Naive B cell (primary cell): ENCODE results near the gene MAP3K9. TPM values are rescaled to one million over a fixed set of nuclear protein-coding genes. Genes with fewer than 3 reads are reported as not detected.

ENCODE experiments used
- ATAC-seq, 2 donors: fragments of 150-1000 bp; cut with Tn5 transposase; 2 replicates each; pipeline ENCODE4 v1.10.0; 2021; ENCODE audit warnings: low read depth in 2 of 2, mild to moderate bottlenecking in 2 of 2, moderate library complexity in 2 of 2
- DNase-seq: peaks from one replicate; pipeline ENCODE4 v3.0.0; 2022
- H3K27ac Mint-ChIP-seq, 6 donors: one replicate each; pipeline ENCODE4 v1.8.0; 2020 to 2022; ENCODE audit warnings: mild to moderate bottlenecking in 6 of 6, mixed read lengths in 6 of 6, moderate library complexity in 5 of 6, inconsistent platforms in 2 of 6
- H3K27me3 Mint-ChIP-seq, 3 donors: one replicate each; pipeline ENCODE4 v1.8.0; 2021 to 2022; ENCODE audit warnings: mixed read lengths in 3 of 3, mild to moderate bottlenecking in 1 of 3
- H3K36me3 Mint-ChIP-seq, 2 donors: one replicate each; pipeline ENCODE4 v1.8.0; 2020 to 2022; ENCODE audit warnings: mixed read lengths in 2 of 2, inconsistent platforms in 1 of 2, mild to moderate bottlenecking in 1 of 2
- H3K4me1 Mint-ChIP-seq, 3 donors: one replicate each; pipeline ENCODE4 v1.8.0; 2020 to 2022; ENCODE audit warnings: mixed read lengths in 3 of 3, inconsistent platforms in 1 of 3, mild to moderate bottlenecking in 1 of 3, moderate library complexity in 1 of 3
- H3K4me3 Mint-ChIP-seq, 8 donors: one replicate each; pipeline ENCODE4 v1.8.0; 2020 to 2022; ENCODE audit warnings: mild to moderate bottlenecking in 8 of 8, mixed read lengths in 8 of 8, moderate library complexity in 8 of 8, inconsistent platforms in 2 of 8
- H3K9me3 Mint-ChIP-seq, 7 donors: one replicate each; pipeline ENCODE4 v1.8.0; 2020 to 2022; ENCODE audit warnings: mixed read lengths in 7 of 7, mild to moderate bottlenecking in 5 of 7, inconsistent platforms in 2 of 7, moderate library complexity in 1 of 7
- polyA plus RNA-seq, 6 donors: library from polyadenylated mRNA; unstranded; fragments of 300-500 nt; fragmentation: Illumina TruSeq; gene quantifications; one replicate each; pipeline ENCODE4 v1.2.3, GENCODE V29; 2021; ENCODE audit warnings: low read depth in 6 of 6

Gene MAP3K9
- polyA plus RNA-seq, 6 donors from 2014 or later = 4.3 to 10.5 (median 6.3) TPM

DNA sequence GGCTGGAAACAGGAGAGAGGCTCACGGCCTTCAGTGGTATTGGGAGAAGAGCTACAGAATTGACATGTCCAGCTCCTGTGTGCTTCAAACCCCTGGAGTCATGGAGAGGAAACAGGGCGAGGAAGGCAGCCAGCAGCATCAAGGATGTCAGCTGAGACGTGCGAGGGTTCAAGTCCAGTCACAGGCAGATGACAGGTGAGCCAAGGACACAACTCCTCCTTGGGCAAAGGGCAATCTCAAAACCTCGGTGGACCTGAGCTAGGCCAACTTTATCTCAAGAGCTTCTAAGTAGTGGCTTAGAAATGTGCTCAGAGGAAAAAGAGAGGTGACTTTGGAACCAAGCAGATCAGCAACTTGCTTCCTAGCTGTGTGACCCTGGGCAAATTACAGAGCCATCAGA, 86.0 kb downstream of the MAP3K9 start:
- no peak for ATAC-seq
- Mint-ChIP-seq H3K4me3 (no peak overlapping the region), H3K36me3 (no peaks in the 10 kb centered on the region), H3K4me1 (peaks cover 12 to 14% (median 13%) of the 10 kb centered on the region in 3 donors), H3K27me3 (no peaks in the 10 kb centered on the region), H3K9me3 (no peaks in the 10 kb centered on the region), H3K27ac (peak overlapping the region in 2 of 6 donors; percentile 19 to 89)
- DNase-seq = no peak

DNA sequence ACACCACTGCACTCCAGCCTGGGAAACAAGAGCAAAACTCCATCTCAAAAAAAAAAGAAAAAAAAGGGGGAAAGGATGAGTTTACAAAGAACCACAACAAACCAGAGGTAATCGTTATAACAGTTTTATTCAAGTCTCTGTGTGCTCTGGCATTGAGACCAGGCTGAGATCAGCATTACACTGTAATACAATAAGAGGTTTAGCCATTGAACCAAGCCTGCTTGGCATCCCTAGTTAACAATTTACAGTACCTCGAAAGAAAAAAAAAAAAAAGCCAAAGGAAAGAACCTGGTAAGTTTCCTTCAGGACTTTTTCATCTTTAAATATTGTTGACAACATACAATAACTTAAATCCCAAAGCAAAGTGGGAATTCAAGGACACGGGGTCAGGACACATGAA, 86.9 kb downstream of the MAP3K9 start:
- Mint-ChIP-seq H3K4me3 (no peak overlapping the region), H3K36me3 (no peaks in the 10 kb centered on the region), H3K4me1 (peaks cover 12 to 14% (median 13%) of the 10 kb centered on the region in 3 donors), H3K27me3 (no peaks in the 10 kb centered on the region), H3K27ac (peak overlapping the region in 2 of 6 donors; percentile 41 to 68), H3K9me3 (no peaks in the 10 kb centered on the region)
- ATAC-seq = no peak
- DNase-seq = no peak

DNA sequence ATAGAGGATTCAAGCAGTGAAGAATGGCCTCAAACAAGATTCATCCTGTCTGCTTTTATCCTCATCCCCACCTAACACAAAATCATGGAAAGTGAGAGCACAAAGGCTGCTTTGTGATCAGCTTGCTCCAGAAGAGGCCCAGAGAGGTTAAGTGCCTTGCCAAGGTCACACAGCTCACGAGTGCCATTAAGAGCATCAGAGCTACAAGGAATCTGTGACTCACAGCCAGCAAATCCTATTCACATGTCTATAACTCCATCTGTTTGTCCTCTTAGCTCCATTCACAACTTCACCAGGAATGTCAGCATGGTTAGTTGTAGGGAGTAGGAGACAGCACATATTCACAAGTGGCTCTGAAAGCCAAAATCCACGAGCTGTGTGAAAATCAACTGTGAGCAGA, 87.8 kb downstream of the MAP3K9 start:
- no peaks in the 10 kb centered on the region for H3K9me3 Mint-ChIP-seq
- H3K4me3 Mint-ChIP-seq = no peak overlapping the region
- DNase-seq = no peak
- H3K36me3 Mint-ChIP-seq = no peaks in the 10 kb centered on the region
- no peak for ATAC-seq
- no peaks in the 10 kb centered on the region for H3K27me3 Mint-ChIP-seq
- peaks cover 4 to 7% (median 4%) of the 10 kb centered on the region in 3 donors for H3K4me1 Mint-ChIP-seq
- H3K27ac Mint-ChIP-seq = peak overlapping the region in 1 of 6 donors; percentile 45

DNA sequence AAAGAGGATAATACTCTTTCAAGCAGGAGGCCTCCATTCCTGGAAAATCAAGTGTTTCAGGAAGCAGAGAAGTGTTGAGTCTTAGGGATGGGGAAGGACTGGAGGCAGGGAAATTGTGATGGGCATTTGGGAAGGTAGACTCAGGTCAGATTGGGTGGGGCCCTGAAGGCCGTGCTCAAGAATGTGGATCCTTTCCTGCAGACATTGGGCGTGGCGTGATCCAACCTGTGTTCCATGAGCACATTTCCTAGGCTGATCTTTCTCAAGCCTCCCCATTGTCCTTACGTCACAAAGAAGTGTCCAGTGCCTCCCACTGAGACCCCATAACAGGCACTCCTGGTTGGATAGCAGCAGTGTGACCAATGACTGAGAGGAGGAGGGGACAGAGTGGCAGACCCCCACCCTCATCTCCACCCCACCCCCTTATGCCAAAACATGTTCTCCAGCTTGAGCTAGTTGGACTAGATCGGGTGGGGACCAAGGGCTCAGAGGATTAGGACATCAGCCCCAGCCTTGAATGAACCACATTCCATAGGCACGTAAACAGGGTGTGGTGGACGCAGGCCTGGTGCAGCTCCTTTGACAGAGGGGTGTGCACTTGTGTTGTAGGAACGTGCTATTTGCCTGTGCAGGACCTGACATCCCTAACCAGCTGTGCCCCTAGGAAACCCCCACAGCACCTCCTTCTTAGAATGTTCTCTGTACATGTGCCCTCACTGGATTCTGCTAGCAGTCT, 90.8 kb downstream of the MAP3K9 start:
- H3K27me3 Mint-ChIP-seq = no peaks in the 10 kb centered on the region
- DNase-seq = no peak
- H3K9me3 Mint-ChIP-seq = no peaks in the 10 kb centered on the region
- H3K27ac Mint-ChIP-seq = no peak overlapping the region
- no peaks in the 10 kb centered on the region for H3K36me3 Mint-ChIP-seq
- H3K4me1 Mint-ChIP-seq = peaks cover 4 to 12% (median 9%) of the 10 kb centered on the region in 3 donors
- no peak for ATAC-seq
- H3K4me3 Mint-ChIP-seq = no peak overlapping the region

DNA sequence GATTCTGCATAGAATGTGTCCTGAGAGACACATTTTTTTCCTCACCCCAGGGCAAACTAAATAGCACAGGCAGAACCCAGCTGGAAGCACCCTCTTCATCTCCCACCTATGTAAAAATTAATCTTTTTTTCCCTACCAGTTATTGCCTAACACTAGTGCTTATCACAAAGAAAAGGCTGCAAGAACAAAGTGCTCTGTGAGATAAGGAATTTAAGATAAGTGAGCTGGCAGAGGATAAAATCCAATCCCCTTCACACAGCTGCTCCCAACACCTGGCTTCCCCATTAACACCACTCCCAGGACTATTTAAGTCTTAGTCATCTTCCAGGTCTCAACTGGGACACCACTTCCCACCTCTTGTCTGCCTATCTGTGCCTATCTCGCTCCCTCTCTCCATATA, 92.4 kb downstream of the MAP3K9 start:
- Mint-ChIP-seq H3K36me3 (no peaks in the 10 kb centered on the region), H3K27me3 (no peaks in the 10 kb centered on the region), H3K9me3 (no peaks in the 10 kb centered on the region), H3K4me3 (no peak overlapping the region), H3K4me1 (peaks cover 14 to 25% (median 21%) of the 10 kb centered on the region in 3 donors), H3K27ac (peak overlapping the region in 1 of 6 donors; percentile 79)
- DNase-seq (no peak), ATAC-seq (no peak)

DNA sequence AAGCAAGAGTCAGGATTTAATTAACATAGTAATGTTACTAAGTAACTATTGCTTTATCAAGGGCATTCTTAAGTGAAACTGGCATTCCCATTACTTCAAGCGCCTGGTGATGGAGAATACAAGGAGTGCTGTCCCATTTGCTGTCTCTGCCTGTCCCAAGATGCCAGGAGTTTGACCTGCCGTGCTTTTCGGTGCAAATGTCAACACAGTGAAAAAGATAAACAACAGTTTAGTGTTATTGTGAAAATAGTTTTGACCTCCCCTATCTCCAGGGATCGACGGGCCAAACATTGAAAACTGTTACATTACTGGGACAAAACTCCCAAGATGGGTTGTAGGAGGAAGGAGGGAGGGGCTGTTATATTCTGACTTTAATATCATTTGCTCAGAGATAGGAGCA, 92.8 kb downstream of the MAP3K9 start:
- Mint-ChIP-seq H3K9me3 (no peaks in the 10 kb centered on the region), H3K27me3 (no peaks in the 10 kb centered on the region), H3K27ac (no peak overlapping the region), H3K4me3 (no peak overlapping the region), H3K36me3 (no peaks in the 10 kb centered on the region), H3K4me1 (peaks cover 19 to 30% (median 26%) of the 10 kb centered on the region in 3 donors)
- DNase-seq (no peak), ATAC-seq (no peak)

DNA sequence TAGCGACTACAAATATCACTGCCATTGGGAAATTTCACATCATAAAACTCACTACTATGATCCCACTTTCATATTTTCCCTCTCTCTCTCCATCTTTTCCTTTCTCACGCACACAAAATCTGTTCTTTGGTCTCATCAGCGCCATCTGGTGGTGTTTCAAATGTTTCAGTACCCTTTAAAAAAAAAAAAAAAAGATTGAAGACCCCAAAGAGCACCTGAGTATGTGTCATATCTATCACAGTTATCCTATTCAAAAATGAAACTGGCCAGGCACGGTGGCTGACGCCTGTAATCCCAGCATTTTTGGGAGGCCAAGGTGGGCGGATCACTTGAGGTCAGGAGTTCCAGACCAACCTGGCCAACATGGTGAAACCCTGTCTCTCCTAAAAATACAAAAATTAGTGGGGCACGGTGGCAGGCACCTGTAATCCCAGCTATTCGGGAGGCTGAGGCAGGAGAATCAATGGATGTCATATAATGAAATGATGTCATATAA, 95.2 kb downstream of the MAP3K9 start:
- Mint-ChIP-seq H3K4me1 (peaks cover 32 to 49% (median 42%) of the 10 kb centered on the region in 3 donors), H3K27ac (peak overlapping the region in 3 of 6 donors; percentile 0 to 7 (median 7)), H3K27me3 (no peaks in the 10 kb centered on the region), H3K36me3 (no peaks in the 10 kb centered on the region), H3K4me3 (peak overlapping the region in 6 of 8 donors; percentile 1 to 66 (median 11)), H3K9me3 (no peaks in the 10 kb centered on the region)
- DNase-seq (peak; percentile 54), ATAC-seq (peak in 1 of 2 donors; percentile 37)

DNA sequence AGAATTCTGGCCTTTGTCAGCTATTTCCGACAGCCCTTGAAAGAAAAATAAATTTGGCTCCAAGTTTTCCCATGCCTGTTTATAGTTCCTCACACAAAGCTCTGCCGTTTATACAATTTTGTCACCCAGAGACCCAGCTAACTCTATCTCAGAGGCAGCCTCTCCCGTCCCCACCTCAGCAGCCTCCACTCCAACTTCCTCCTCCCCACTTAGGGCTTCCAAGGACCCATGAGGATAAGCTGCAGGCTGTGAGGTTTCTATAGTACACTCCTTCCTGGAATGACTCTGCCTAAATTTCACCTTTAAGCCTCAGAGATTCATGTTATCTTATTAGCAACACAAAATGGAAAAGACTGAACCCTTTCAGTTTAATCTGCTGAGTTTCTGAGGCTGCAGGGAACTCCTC, 95.8 kb downstream of the MAP3K9 start:
- H3K27ac Mint-ChIP-seq = peak overlapping the region in 2 of 6 donors; percentile 4 to 23
- H3K36me3 Mint-ChIP-seq = no peaks in the 10 kb centered on the region
- H3K9me3 Mint-ChIP-seq = no peaks in the 10 kb centered on the region
- DNase-seq (no peak), ATAC-seq (no peak)
- peaks cover 32 to 50% (median 42%) of the 10 kb centered on the region in 3 donors for H3K4me1 Mint-ChIP-seq
- no peaks in the 10 kb centered on the region for H3K27me3 Mint-ChIP-seq
- H3K4me3 Mint-ChIP-seq = peak overlapping the region in 2 of 8 donors; percentile 26 to 64

DNA sequence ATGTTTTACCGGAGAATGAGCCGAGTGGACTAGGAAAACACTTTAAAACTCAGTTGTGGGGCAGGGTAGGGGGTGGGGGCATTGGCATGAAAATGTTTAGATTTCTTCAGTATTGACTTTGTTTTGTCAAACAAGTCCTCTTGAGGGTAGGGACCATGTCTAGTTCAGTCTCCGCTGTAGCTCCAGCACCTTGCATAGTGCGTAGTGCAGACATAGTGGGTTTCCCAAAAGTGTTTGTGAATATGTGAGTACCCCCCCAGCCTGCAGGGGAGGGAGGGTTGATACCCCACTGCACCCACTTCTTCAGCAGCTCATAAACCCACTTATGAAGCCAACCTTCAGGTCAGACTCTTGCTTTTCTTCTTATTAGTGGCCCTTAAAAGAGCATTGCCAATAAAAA, 96.2 kb downstream of the MAP3K9 start:
- H3K27me3 Mint-ChIP-seq = no peaks in the 10 kb centered on the region
- ATAC-seq (no peak), DNase-seq (no peak)
- no peaks in the 10 kb centered on the region for H3K36me3 Mint-ChIP-seq
- peaks cover 32 to 50% (median 42%) of the 10 kb centered on the region in 3 donors for H3K4me1 Mint-ChIP-seq
- no peak overlapping the region for H3K4me3 Mint-ChIP-seq
- H3K27ac Mint-ChIP-seq = peak overlapping the region in 2 of 6 donors; percentile 4 to 23
- no peaks in the 10 kb centered on the region for H3K9me3 Mint-ChIP-seq

DNA sequence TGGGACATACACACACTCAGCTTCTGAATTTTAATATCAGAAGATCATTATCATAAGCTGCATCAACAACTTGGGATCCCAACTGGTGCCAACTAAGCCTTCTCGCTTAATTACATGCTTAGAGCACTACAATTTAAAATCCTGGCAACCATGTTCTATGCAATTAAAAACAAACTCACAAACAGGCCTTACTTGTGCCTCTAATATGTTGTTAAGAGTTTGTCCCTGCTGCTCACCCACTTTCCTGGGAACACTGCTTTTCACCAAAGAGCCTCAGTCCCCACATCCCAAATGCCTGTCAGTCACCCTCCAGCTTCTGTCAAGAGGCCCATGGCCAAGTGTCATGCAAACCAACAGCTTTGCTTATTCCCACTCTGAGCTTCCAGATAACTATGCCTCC, 97.9 kb downstream of the MAP3K9 start:
- no peaks in the 10 kb centered on the region for H3K9me3 Mint-ChIP-seq
- H3K36me3 Mint-ChIP-seq = no peaks in the 10 kb centered on the region
- H3K4me3 Mint-ChIP-seq = peak overlapping the region in 1 of 8 donors; percentile 47
- H3K27ac Mint-ChIP-seq = peak overlapping the region in 4 of 6 donors; percentile 54 to 83 (median 78)
- ATAC-seq (no peak), DNase-seq (no peak)
- H3K27me3 Mint-ChIP-seq = no peaks in the 10 kb centered on the region
- H3K4me1 Mint-ChIP-seq = peaks cover 32 to 52% (median 46%) of the 10 kb centered on the region in 3 donors

DNA sequence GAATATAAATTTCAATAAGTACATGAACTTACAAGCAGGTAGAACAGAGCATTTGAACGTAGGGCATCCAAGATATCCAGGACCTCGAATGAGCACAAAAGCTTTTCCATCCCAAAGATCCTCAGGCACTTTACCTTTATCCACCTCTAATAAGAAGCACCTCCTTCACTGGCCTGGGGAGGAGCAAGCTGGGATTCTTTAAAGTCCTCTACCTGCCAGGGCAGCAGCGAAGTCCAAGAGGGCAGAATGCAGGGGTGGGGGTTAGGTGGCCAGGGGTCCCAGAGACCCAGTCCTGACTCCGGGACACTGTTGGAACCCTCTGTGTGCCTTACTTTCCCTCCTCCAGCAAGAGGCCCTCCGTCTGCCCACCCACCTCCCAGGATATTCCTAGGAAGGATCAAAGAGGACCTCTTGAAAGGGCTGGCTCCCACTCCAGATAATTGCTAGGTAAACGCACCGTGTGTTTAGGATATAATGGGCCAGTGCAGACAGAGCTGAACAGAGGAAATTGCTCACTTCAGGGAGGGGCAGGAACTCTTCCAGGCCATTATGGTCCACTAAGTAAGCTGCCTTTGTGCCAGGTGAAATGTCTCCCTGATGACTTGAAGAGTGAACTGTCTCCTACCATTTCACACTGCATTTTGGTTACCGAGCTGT, 99.5 kb downstream of the MAP3K9 start:
- Mint-ChIP-seq H3K4me3 (peak overlapping the region in 2 of 8 donors; percentile 61 to 65), H3K27me3 (no peaks in the 10 kb centered on the region), H3K9me3 (no peaks in the 10 kb centered on the region), H3K36me3 (peaks cover 8% of the 10 kb centered on the region in 2 donors), H3K27ac (peak overlapping the region in 5 of 6 donors; percentile 10 to 85 (median 80)), H3K4me1 (peaks cover 36 to 52% (median 48%) of the 10 kb centered on the region in 3 donors)
- ATAC-seq (no peak), DNase-seq (no peak)

DNA sequence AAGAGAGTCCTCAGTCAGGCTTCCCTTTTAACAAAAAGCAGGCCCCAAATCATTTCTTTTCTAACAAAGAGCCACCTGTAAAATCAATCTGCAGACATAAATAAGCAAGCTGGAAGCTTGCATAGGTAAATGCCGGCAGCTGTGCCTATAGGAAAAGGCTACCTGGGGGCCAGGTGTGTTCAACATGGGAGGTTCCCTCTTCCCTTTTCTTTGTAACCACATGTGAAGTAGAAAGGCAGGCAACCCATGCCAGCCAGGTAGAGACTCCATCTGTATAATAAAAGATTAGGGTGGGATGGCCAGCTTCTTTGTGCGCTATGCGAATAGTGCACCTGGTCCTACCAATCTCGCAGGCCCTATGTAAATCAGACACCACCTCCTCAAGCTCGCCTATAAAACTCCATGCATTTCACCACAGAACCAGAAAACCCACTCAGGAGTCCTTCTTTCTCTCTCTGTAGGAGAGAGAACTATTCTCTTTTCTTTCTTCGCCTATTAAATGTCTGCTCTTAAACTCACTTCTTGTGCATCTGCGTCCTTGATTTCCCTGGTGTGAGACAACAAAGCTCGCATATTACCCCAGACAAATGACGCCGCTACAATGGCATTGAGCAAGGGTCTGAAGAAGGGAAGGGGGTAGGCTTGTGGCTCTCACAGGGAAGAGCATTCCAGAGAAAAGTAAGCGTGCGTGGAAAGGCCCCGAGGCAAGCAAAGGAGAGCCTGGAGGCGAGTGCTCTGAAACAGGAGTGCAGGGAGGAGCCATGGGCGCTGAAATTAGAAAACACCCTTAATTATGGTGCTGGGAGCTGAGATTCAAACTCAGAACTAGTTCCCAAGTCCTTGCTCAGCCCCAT, 100.4 kb downstream of the MAP3K9 start:
- no peak for DNase-seq
- H3K27me3 Mint-ChIP-seq = no peaks in the 10 kb centered on the region
- H3K27ac Mint-ChIP-seq = peak overlapping the region in 3 of 6 donors; percentile 31 to 76 (median 51)
- H3K9me3 Mint-ChIP-seq = no peaks in the 10 kb centered on the region
- peak overlapping the region in 2 of 8 donors; percentile 18 to 23 for H3K4me3 Mint-ChIP-seq
- peaks cover 8 to 10% of the 10 kb centered on the region in 2 donors for H3K36me3 Mint-ChIP-seq
- ATAC-seq = no peak
- H3K4me1 Mint-ChIP-seq = peaks cover 34 to 46% (median 44%) of the 10 kb centered on the region in 3 donors
